GM18511 (cell line): ENCODE data around the gene OPCML.

Experiments
- ATAC-seq: cut with Tn5 transposase; IDR thresholded peaks from one replicate; pipeline ENCODE4 v1.9.1; 2021; ENCODE audit warnings: mild to moderate bottlenecking, moderate library complexity; ENCODE audit not compliant: unreplicated experiment

Gene OPCML

GRCh38 chr11:132911186-132911585, 621.1 kb downstream of the OPCML start:
- ATAC-seq = no peak

GRCh38 chr11:132910011-132910760, 622.1 kb downstream of the OPCML start:
- no peak for ATAC-seq

- no peak for ATAC-seq
Measured at GRCh38 chr11:132909021-132909606, 623.2 kb downstream of the OPCML start.

GRCh38 chr11:132908414-132908810, 623.9 kb downstream of the OPCML start:
- ATAC-seq = no peak

GRCh38 chr11:132907651-132908413, 624.5 kb downstream of the OPCML start:
- ATAC-seq = no peak

GRCh38 chr11:132904607-132905006, 627.7 kb downstream of the OPCML start:
- ATAC-seq = no peak

GRCh38 chr11:132904091-132904490, 628.2 kb downstream of the OPCML start:
- ATAC-seq = no peak

GRCh38 chr11:132901638-132902471, 630.4 kb downstream of the OPCML start:
- no peak for ATAC-seq

GRCh38 chr11:132898676-132899075, 633.6 kb downstream of the OPCML start:
- no peak for ATAC-seq

GRCh38 chr11:132898021-132898420, 634.3 kb downstream of the OPCML start:
- no peak for ATAC-seq

GRCh38 chr11:132895340-132895739, 637.0 kb downstream of the OPCML start:
- no peak for ATAC-seq

- no peak for ATAC-seq
Measured at GRCh38 chr11:132894606-132895005, 637.7 kb downstream of the OPCML start.

GRCh38 chr11:132892876-132893275, 639.4 kb downstream of the OPCML start:
- ATAC-seq = no peak

- ATAC-seq = no peak
Measured at GRCh38 chr11:132888226-132888625, 644.1 kb downstream of the OPCML start.

- no peak for ATAC-seq
Measured at GRCh38 chr11:132886335-132886734, 646.0 kb downstream of the OPCML start.

- ATAC-seq = no peak
Measured at GRCh38 chr11:132883241-132883640, 649.1 kb downstream of the OPCML start.

- no peak for ATAC-seq
Measured at GRCh38 chr11:132881622-132882021, 650.7 kb downstream of the OPCML start.

GRCh38 chr11:132878111-132878510, 654.2 kb downstream of the OPCML start:
- no peak for ATAC-seq

GRCh38 chr11:132876705-132877104, 655.6 kb downstream of the OPCML start:
- ATAC-seq = no peak

GRCh38 chr11:132876239-132876638, 656.1 kb downstream of the OPCML start:
- no peak for ATAC-seq

- ATAC-seq = no peak
Measured at GRCh38 chr11:132874638-132875037, 657.7 kb downstream of the OPCML start.
